IPS-NIHi7 (cell line): ENCODE results near the gene C1QTNF12.
"Not testable (repeated sequence)": the region's sequence is repeated elsewhere in the genome, so short reads cannot be mapped to it uniquely, and the experiment has no call there.

Experiments
- DNase-seq: peaks from one replicate; pipeline ENCODE4 v3.0.0; 2012; ENCODE audit warnings: mixed read lengths; ENCODE audit errors: extremely low spot score

C1QTNF12 gene

DNA sequence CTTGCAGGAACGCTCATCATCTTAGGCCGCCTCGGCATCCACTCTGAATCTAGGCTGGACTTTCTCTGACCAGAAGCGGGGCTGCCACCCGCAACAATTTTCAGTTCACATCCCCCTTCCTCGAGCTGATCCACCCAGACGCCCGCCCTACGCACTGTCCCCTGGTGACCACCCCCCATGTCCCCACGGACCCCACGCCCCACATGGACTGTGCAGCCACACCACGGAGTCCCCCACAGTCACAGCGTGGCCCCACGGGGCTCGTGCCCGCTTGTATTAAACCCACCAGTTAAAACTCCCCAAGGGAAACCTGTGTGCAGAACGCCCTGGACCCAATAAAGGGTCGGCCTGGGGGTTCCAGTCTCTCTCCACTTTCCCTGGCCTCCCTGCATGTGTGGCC is 13.0 kb upstream of the C1QTNF12 start:
- no peak for DNase-seq

- no peak for DNase-seq
Measured at GRCh38 chr1:1259119-1259488, 12.6 kb upstream of the C1QTNF12 start.

DNA sequence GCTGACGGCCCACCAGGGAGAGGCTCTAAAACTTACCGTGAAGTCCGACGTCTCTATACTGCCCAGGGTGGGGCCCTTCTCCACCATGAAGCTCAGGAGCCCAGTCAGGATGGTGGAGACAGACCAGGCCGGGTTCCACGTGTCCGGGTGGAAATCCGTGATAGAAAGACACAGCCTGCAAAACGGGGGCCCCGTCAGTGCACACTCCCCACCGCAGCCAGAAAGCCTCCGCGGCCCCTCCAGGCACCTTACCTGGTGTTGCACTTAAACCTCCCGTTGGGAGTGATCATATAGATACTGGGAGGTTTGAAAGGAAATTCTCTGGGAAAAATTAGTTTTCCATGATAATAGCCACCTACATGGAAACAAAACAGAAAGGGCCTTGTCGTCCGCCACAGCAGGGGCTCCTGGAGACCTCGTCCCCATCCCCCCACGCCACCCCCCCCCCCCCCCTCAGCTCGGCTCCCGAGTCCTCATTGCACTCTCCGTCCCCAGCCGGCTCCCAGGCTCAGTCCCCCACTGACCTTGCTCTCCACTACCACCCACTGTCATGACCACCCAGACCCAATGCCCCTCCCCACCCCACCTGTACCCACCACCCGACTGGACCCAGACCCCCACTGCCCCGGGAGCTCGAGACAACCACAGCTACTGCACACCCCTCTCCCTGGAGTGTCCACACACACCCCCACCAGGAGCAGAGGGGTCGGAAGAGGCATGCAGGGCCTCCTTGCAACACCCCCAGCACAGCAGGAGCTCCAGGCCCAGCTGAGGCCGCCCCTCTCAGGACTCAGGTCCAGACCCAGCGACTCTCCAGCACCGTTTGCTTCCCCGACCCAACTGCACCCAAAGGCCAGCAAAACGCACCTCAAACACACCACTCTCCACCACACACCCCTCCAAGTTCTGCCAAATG is 10.7 kb upstream of the C1QTNF12 start:
- no peak for DNase-seq

DNA sequence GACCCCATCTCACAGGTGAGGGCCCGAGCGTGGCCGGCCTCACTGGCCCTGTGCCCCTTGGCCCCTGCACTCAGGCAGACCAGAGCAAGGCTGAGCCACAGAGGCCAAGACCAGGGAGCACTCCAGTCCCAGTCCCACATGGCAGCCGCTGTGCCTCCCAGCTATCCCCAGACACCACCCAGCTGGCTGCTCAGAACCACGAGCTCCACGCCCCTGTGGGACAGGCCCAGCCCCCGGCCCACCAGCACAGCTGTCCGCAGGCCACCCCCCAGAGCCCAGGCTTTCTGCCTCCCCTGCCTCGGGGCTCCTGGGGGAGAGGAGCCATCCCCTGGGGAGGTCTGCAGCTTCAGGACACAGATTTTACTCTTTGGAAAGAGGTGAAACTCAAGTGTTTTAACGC is 9.1 kb upstream of the C1QTNF12 start:
- DNase-seq = no peak

DNA sequence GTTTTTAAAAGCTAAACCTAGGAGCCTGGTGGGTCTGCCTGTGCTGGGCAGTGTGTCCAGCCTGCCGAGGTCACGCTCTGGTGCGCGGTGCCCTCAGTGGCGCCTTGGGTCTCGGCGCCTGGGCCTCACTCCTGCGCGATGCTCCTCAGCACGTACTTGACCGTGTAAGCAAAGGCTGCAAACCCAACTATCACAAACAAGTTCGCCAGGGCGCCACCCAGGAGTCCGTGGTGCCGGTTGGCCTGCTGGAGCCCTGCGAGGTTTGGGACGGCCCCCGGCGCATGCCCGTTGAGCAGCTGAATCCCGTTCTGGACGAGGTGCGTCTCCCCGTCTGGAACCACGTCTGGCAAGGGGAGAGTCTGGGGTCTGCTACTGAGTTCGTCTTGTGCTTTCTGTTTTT is 8.6 kb upstream of the C1QTNF12 start:
- DNase-seq = no peak

DNA sequence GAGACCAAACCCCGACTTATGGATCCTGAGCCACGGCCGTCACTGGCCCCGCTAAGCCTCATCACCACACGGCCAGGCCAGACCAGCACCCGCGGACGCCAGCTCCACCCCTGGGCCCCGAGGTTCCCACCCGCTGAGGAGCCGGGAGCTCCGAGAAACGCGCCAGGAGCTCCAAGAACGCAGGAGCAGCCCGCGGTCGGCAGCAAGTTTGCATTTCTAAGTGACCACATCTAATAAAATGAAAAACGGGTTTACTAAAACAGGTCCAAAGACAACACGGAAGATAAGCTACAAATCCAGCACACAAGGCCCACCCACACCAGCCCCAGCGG is 8.1 kb upstream of the C1QTNF12 start:
- DNase-seq = no peak

GRCh38 chr1:1253972-1254666 is 7.6 kb upstream of the C1QTNF12 start:
- no peak for DNase-seq

GRCh38 chr1:1253314-1253713 is 6.8 kb upstream of the C1QTNF12 start:
- DNase-seq = no peak

DNA sequence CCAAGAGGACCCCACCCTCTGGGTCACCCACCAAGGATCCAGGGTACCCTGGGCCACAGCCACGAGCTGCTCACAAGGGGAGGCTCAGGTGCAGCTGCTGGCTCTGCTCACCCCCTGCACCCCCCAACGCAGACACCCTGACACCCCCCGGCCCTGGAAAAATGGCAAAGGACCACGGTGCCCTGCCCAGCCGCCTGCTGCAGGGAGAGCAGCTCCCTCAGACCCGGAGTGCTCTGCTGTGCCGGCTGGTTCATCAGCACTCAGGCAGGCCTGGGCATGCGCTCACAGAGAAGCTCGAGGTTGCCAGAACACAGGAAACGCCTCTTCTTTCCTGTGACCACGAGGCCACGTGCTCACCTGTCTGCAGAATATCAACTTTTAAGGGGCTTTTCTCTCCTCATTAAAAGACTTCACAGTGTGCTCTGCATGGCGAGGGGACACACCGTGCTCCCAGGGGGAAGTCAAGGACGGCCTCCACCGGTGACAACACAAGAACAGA is 4.3 kb upstream of the C1QTNF12 start:
- DNase-seq = no peak

DNA sequence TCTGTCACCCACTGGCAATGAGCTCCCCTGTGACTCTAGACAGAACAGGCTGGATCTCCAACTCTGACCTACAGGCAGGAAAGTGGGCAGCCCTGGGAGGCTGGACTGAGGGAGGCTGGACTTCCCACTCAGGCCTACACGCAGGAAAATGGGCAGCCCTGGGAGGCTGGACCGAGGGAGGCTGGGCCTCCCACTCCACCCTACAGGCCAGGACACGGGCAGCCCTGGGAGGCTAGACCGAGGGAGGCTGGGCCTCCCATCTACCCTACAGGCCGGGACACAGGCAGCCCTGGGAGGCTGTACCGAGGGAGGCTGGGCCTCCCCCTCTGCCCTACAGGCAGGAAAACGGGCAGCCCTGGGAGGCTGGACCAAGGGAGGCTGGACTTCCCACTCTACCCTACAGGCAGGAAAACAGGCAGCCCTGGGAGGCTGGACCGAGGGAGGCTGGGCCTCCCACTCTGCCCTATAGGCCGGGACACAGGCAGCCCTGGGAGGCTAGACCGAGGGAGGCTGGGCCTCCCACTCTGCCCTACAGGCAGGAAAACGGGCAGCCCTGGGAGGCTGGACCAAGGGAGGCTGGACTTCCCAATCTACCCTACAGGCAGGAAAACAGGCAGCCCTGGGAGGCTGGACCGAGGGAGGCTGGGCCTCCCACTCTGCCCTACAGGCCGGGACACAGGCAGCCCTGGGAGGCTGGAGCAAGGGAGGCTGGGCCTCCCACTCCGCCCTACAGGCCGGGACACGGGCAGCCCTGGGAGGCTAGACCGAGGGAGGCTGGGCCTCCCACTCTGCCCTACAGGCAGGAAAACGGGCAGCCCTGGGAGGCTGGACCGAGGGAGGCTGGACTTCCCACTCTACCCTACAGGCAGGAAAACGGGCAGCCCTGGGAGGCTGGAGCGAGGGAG is 1.7 kb upstream of the C1QTNF12 start:
- not testable (repeated sequence) for DNase-seq

DNA sequence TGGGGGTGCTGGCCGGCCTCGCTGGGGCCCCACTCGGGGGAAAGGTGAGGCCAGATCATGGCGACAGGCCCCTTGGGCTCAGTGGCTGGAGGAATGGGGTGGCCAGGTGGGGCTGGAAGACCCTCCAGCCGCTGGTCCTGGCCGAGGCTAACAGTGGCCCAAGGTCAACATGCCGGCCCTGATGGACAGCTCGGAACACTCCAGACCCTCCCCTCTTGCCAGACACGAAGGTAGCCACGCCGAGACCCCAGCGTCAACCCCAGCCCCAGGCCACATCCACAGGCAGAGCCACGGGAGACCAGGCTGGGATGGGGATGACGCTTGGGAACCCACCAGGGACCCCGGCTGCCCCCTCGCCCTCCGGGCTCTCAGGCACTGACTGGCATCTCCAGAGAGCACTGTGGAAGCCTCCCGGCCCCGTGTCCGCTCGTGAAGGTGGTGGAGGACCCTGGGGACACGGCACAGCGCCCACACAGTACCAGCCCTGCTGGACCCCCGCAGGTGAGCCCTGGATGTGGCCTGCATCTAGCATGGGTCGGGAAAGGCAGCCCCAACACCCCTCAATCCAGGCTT is 905 bp upstream of the C1QTNF12 start:
- no peak for DNase-seq

DNA sequence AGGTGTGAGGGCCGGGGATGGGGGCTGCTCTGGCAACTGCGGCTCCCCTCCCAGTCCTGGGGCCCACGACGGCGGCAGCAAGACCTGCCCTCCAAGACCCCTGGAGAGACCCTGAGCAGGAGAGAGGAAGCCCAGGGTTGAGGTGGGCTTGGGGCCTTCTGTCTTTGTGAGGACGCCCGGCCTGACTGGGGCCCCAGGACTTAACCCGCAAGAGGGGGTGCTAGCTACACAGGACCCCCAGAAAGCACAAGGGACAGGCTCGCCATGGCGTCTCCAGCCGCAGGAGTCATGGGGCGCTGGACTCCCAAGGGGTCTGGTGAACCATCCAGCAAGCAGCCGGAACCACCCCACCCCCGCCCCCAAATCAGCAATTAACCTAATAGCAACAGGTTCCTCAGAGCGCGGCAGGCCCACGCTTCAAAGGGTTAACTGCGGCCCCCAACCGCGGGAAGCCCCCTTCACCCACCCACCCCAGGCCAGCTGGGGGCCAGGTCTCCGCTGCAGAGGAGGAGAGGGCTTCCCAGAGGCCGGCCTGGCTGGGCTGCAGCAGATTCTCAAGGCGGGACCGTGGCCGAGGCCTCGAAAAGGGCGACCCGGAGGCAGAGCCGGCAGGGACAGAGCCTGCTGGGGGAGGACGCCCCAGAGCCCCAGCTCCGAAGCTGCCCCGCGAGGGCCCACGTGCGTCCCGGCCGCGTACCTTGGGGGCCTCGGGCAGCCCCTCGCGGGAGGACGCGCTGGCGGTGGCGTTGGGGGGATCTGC is 525 bp downstream of the C1QTNF12 start:
- no peak for DNase-seq

DNA sequence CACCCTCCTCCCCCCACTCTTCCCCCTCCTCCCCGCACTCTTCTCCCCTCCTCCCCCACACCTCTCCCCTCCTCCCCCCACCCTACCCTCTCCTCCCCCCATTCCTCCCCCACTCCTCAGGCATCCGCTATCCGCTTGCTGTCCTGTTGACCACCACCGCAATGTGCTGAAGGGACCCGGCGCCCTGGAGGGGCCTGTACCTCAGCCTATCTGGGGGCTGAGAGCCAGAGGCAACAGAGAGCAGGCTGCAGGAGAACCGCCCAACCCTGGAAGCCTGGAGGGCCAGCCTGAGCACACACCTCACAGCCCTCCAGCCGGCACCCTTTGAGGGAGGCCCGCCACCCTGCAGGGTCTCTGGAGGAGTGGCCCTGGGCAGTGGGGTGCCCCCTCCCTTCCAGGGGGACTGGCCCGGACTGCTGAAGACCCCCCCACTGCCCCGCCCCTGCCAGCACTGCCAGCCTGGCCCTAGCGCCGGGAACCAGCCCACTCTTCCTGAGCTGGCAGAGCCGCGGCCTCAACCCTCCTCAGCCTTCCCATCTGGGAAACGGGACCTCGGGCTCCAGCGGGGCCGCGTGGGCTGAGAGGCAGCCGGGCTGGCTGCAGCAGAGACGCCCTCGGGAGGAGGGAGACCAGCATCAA is 1.2 kb downstream of the C1QTNF12 start:
- DNase-seq = no peak

GRCh38 chr1:1244192-1244811 is 2.2 kb downstream of the C1QTNF12 start:
- no peak for DNase-seq

- DNase-seq = no peak
Measured at GRCh38 chr1:1243807-1244191, 2.7 kb downstream of the C1QTNF12 start.

GRCh38 chr1:1243266-1243660 is 3.3 kb downstream of the C1QTNF12 start:
- DNase-seq = no peak

DNA sequence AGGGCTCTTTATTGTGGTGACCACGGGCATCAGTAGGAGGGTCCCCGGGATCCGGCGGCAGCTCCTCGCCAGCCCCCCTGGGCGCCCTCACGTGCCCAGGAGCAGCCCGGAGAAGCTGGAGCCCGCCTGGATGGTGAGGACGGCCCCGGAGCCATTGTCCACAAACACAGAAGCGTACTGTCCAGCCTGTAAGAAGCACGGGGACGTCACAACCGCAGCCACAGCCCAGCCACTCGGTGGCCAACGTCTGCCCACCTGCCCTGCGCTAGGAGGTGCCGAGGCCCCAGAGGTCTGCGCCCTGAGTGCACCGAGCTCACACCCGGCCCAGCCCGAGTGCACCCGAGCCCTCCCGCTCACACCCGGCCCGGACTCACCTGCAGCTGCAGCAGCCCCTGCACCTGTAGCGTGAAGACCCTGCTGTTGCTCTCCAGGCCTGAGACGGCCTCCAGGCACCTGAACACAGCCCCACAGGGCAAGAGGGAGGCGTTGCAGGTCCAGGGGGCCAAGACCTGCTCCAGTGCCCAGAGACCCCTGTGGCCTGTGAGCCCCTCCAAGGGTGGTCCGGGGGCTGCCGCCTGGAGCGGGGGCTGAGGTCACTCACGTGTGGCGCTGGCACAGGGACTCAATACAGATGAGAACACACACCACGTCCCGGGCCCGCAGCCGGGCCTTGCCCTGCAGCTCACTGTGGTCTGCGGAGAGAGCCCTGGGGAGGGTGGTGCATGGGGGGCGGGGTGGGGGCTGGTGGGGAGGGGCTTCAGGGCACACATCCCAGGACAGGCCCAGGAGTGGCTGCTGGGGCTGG is 3.9 kb downstream of the C1QTNF12 start:
- DNase-seq = no peak

GRCh38 chr1:1241588-1242219 is 4.8 kb downstream of the C1QTNF12 start:
- DNase-seq = no peak
